T-helper 17 cell (primary cell): ENCODE measurements around the gene DISC1. TPM values are rescaled to one million over a fixed set of nuclear protein-coding genes. Genes with fewer than 3 reads are reported as not detected.
"Not testable (repeated sequence)": the region's sequence is repeated elsewhere in the genome, so short reads cannot be mapped to it uniquely, and the experiment has no call there.

Experiments used
- ATAC-seq: fragments of 150-1000 bp; cut with Tn5 transposase; 2 replicates; pipeline ENCODE4 v1.10.0; 2021; ENCODE audit warnings: mild to moderate bottlenecking, moderate library complexity
- DNase-seq, 3 donors: peaks; one replicate each; pipeline versions ENCODE4 v3.0.0 to v3.0.0-alpha.2; 2020 to 2021
- H3K9me3 ChIP-seq: one replicate; pipeline ENCODE4 v1.7.0; 2013; ENCODE audit warnings: low read length, mild to moderate bottlenecking; ENCODE audit not compliant: control insufficient read depth, poor library complexity, severe bottlenecking
- H3K27ac Mint-ChIP-seq: one replicate; pipeline ENCODE4 v1.8.0; 2022; ENCODE audit warnings: mild to moderate bottlenecking, moderate library complexity, mixed read lengths
- H3K27me3 Mint-ChIP-seq: one replicate; pipeline ENCODE4 v1.8.0; 2022; ENCODE audit warnings: mixed read lengths
- H3K36me3 Mint-ChIP-seq: one replicate; pipeline ENCODE4 v1.8.0; 2022; ENCODE audit warnings: low read depth, mixed read lengths
- H3K4me1 Mint-ChIP-seq: one replicate; pipeline ENCODE4 v1.8.0; 2022; ENCODE audit warnings: mild to moderate bottlenecking, mixed read lengths
- H3K4me3 Mint-ChIP-seq: one replicate; pipeline ENCODE4 v1.8.0; 2022; ENCODE audit warnings: mild to moderate bottlenecking, moderate library complexity, mixed read lengths
- total RNA-seq, 4 donors: library from RNA in 2 of 4; stranded (reverse) in 2 of 4; gene quantifications; one replicate each; pipeline ENCODE4 v1.2.3 and lab custom pipeline; 2022 to 2026

DISC1 gene
- total RNA-seq, 2 donors from 2014 or later, result 16.2 to 17.4 TPM

GRCh38 chr1:231632119-231632518, 5.5 kb downstream of the DISC1 start:
- no peak for ATAC-seq
- DNase-seq, result no peak
- peaks cover 23% of the 10 kb centered on the region for H3K4me1 Mint-ChIP-seq
- H3K36me3 Mint-ChIP-seq, result peaks cover 3% of the 10 kb centered on the region
- no peaks in the 10 kb centered on the region for H3K9me3 ChIP-seq
- H3K4me3 Mint-ChIP-seq, result no peak overlapping the region
- H3K27ac Mint-ChIP-seq, result no peak overlapping the region
- no peaks in the 10 kb centered on the region for H3K27me3 Mint-ChIP-seq

DNA sequence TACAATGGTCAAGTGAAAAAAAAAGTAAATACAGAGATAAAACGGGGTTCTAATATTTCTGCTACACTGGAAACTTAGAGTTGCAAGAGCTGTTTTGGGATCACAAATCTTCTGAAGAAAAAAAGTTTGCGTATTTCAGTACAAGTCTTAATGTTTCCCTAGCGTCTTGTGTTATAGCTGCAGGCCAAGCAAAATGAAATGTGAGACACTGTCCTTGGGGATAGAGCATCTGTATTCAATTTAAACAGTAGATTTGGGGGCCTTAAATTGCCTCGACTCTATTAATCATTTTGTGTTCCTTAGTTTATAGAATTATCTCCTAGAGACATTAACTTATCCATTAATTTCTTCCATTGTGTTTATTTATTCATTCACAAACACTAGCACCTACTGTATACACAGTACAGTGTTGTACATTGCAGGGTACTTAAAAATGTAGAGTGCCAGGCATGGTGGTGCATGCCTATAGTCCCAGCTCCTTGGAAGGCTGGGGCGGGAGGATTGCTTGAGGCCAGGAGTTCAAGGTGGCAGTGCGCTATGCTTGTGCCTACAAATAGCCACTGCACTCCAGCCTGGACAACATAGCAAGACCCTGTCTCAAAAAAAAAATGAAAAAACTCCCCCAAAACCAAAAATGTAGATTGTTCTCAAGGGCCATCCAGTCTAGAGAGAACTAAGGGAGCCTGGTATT, 7.9 kb downstream of the DISC1 start:
- Mint-ChIP-seq H3K27me3 (no peaks in the 10 kb centered on the region), H3K36me3 (peaks cover 3% of the 10 kb centered on the region), H3K27ac (no peak overlapping the region), H3K4me1 (peaks cover 19% of the 10 kb centered on the region), H3K4me3 (no peak overlapping the region)
- no peak for ATAC-seq
- DNase-seq, result no peak
- no peaks in the 10 kb centered on the region for H3K9me3 ChIP-seq

DNA sequence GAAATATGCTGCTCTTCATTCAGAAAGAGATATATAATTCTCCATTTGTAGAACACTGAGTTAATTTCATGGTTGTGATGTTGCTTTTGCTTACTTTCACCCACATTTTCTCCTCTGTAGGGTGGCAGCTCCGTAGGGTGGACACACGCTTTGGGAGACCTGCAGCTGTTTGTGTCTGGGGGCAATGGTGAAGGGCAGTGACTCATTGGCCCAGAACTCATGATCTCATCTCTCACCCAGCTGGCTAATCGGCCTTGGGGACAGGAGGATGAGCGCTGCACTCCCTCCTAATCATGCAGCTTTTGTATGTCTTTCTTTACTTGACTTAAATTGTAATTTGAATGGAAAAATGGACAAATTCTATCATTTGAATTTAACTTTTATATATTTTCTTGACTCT, 9.6 kb downstream of the DISC1 start:
- no peak for DNase-seq
- Mint-ChIP-seq H3K4me1 (peaks cover 17% of the 10 kb centered on the region), H3K36me3 (peaks cover 3% of the 10 kb centered on the region), H3K27ac (no peak overlapping the region), H3K27me3 (no peaks in the 10 kb centered on the region), H3K4me3 (no peak overlapping the region)
- no peak for ATAC-seq
- H3K9me3 ChIP-seq, result no peaks in the 10 kb centered on the region

DNA sequence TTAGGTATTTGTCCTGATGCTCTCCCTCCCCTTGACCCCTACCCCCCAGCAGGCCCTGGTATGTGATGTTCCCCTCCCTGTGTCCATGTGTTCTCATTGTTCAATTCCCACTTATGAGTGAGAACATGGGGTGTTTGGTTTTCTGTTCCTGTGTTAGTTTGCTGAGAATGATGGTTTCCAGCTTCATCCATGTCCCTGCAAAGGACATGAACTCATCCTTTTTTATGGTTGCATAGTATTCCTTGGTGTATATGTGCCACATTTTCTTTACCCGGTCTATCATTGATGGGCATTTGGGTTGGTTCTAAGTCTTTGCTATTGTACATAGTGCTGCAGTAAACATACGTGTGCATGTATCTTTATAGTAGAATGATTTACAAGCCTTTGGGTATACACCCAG, 10.3 kb downstream of the DISC1 start:
- H3K27ac Mint-ChIP-seq, H3K36me3 Mint-ChIP-seq, H3K27me3 Mint-ChIP-seq, DNase-seq, H3K4me3 Mint-ChIP-seq, H3K9me3 ChIP-seq, ATAC-seq: not testable (repeated sequence)
- peaks cover 17% of the 10 kb centered on the region for H3K4me1 Mint-ChIP-seq

DNA sequence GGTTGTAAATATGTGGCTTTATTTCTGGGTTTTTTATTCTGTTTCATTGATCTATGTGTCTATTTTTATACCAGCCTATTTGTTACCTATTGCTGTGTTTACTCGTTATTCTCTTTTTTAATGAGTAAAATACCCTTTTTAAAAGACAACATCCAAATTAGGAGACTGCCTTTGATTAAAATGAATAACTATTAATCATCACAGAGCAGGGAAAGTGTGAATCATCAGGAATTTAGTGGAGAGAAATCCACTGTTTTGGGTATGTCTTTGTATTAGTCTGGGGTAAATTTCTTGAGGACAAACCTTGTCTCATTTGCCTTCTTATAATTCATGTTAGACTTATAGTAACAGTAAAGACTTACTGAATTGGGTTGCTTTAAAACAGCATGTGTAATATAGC, 12.1 kb downstream of the DISC1 start:
- ATAC-seq (no peak), DNase-seq (no peak)
- H3K27ac Mint-ChIP-seq, result no peak overlapping the region
- no peaks in the 10 kb centered on the region for H3K27me3 Mint-ChIP-seq
- H3K4me3 Mint-ChIP-seq, result no peak overlapping the region
- H3K36me3 Mint-ChIP-seq, result peaks cover 3% of the 10 kb centered on the region
- peaks cover 17% of the 10 kb centered on the region for H3K4me1 Mint-ChIP-seq
- no peaks in the 10 kb centered on the region for H3K9me3 ChIP-seq

GRCh38 chr1:231639819-231640218, 13.2 kb downstream of the DISC1 start:
- peaks cover 3% of the 10 kb centered on the region for H3K36me3 Mint-ChIP-seq
- ATAC-seq (no peak), DNase-seq (no peak)
- no peak overlapping the region for H3K27ac Mint-ChIP-seq
- no peak overlapping the region for H3K4me3 Mint-ChIP-seq
- no peaks in the 10 kb centered on the region for H3K27me3 Mint-ChIP-seq
- H3K4me1 Mint-ChIP-seq, result peaks cover 10% of the 10 kb centered on the region
- H3K9me3 ChIP-seq, result no peaks in the 10 kb centered on the region

DNA sequence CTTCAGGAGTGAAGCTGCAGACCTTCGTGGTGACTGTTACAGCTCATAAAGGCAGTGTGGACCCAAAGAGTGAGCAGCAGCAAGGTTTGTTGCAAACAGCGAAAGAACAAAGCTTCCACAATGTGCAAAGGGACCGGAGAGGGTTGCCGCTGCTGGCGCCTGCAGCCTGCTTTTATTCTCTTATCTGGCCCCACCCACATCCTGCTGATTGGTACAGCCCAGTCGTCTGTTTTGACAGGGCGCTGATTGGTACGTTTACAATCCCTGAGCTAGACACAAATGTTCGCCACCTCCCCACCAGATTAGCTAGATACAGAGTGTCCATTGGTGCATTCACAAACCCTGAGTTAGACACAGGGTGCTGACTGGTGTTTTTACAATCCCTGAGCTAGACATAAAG, 14.9 kb downstream of the DISC1 start:
- not testable (repeated sequence) for H3K27ac Mint-ChIP-seq, H3K27me3 Mint-ChIP-seq, H3K36me3 Mint-ChIP-seq, H3K4me1 Mint-ChIP-seq, H3K9me3 ChIP-seq, ATAC-seq, H3K4me3 Mint-ChIP-seq, DNase-seq

DNA sequence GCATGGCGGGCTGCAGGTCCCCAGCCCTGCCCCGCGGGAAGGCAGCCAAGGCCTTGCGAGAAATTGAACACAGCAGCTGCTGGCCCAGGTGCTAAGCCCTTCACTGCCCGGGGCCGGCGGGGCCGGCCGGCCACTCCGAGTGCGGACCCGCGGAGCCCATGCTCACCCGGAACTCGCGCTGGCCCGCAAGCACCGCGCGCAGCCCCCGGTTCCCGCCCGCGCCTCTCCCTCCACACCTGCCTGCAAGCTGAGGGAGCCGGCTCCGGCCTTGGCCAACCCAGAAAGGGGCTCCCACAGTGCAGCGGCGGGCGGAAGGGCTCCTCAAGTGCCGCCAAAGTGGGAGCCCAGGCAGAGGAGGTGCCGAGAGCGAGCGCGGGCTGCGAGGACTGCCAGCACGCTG, 15.5 kb downstream of the DISC1 start:
- H3K27ac Mint-ChIP-seq, H3K36me3 Mint-ChIP-seq, H3K4me3 Mint-ChIP-seq, ATAC-seq, DNase-seq, H3K9me3 ChIP-seq, H3K27me3 Mint-ChIP-seq, H3K4me1 Mint-ChIP-seq: not testable (repeated sequence)

- Mint-ChIP-seq H3K36me3 (peaks cover 1% of the 10 kb centered on the region), H3K27ac (no peak overlapping the region), H3K4me3 (no peak overlapping the region), H3K4me1 (peaks cover 4% of the 10 kb centered on the region), H3K27me3 (no peaks in the 10 kb centered on the region)
- H3K9me3 ChIP-seq, result no peaks in the 10 kb centered on the region
- no peak for ATAC-seq
- DNase-seq, result no peak
These were observed 16.0 kb downstream of the DISC1 start for GRCh38 chr1:231642618-231643017.

GRCh38 chr1:231643071-231643934, 16.7 kb downstream of the DISC1 start:
- H3K4me3 Mint-ChIP-seq, result no peak overlapping the region
- H3K27ac Mint-ChIP-seq, result no peak overlapping the region

DNA sequence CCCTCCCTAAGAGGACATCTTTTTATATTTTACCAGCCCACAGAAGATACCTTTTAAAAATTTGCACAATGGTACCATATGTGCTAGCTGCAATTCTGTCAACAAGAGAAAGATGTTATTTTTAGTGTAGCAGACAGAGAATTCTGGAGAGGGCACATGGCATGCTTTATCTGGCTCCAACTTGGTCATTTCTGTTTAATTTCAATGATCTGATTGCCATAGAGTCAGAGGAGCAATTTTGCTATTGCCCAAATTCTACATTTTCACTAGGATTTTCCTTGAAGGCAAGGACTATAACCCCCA, 17.3 kb downstream of the DISC1 start:
- no peak overlapping the region for H3K27ac Mint-ChIP-seq
- H3K4me1 Mint-ChIP-seq, result no peaks in the 10 kb centered on the region
- no peak for ATAC-seq
- no peaks in the 10 kb centered on the region for H3K27me3 Mint-ChIP-seq
- H3K4me3 Mint-ChIP-seq, result no peak overlapping the region
- H3K36me3 Mint-ChIP-seq, result peaks cover 3% of the 10 kb centered on the region
- no peak for DNase-seq
- H3K9me3 ChIP-seq, result no peaks in the 10 kb centered on the region

More at GRCh38 chr1:231643071-231643934, 16.7 kb downstream of the DISC1 start:
- Mint-ChIP-seq H3K27me3 (no peaks in the 10 kb centered on the region), H3K4me1 (no peaks in the 10 kb centered on the region), H3K36me3 (peaks cover 3% of the 10 kb centered on the region)
- ATAC-seq (no peak), DNase-seq (no peak)
- H3K9me3 ChIP-seq, result no peaks in the 10 kb centered on the region

GRCh38 chr1:231645634-231646033, 19.0 kb downstream of the DISC1 start:
- H3K9me3 ChIP-seq, H3K4me3 Mint-ChIP-seq, H3K4me1 Mint-ChIP-seq, ATAC-seq, H3K27ac Mint-ChIP-seq, H3K36me3 Mint-ChIP-seq, H3K27me3 Mint-ChIP-seq, DNase-seq: not testable (repeated sequence)

DNA sequence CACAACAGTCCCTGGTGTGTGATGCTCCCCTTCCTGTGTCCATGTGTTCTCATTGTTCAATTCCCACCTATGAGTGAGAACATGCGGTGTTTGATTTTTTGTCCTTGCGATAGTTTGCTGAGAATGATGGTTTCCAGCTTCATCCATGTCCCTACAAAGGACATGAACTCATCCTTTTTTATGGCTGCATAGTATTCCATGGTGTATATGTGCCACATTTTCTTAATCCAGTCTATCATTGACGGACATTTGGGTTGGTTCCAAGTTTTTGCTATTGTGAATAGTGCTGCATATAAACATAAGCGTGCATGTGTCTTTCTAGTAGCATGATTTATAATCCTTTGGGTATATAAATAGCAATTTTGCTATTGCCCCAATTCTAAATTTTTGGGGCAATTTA, 19.6 kb downstream of the DISC1 start:
- not testable (repeated sequence) for H3K36me3 Mint-ChIP-seq, H3K9me3 ChIP-seq, H3K27ac Mint-ChIP-seq, H3K4me3 Mint-ChIP-seq, H3K4me1 Mint-ChIP-seq, H3K27me3 Mint-ChIP-seq, ATAC-seq, DNase-seq
